CD4-positive, alpha-beta memory T cell (primary cell): ENCODE data around the gene NAA60. TPM values are rescaled to one million over a fixed set of nuclear protein-coding genes. Genes with fewer than 3 reads are reported as not detected.

Experiments used
- CTCF ChIA-PET: fragments of 350-600 bp; sonication (Branson Sonifier 250); formaldehyde crosslinking; loops from one replicate; lab custom pipeline; 2021; ENCODE audit warnings: inconsistent platforms; ENCODE audit not compliant: partially characterized antibody; lab: Charles Lee
- POLR2A ChIA-PET: fragments of 350-600 bp; sonication (Branson Sonifier 250); formaldehyde crosslinking; loops from one replicate; lab custom pipeline; 2021; ENCODE audit not compliant: partially characterized antibody; lab: Charles Lee
- DNase-seq, 5 donors: peaks; one replicate each; pipeline versions ENCODE4 v3.0.0 to v3.0.0-alpha.2; 2020 to 2022; ENCODE audit warnings: mixed read lengths in 1 of 5
- H3K27ac ChIP-seq: one replicate; pipeline ENCODE4 v1.7.0; 2013; ENCODE audit warnings: low read depth, low read length
- H3K27me3 ChIP-seq: 2 replicates; pipeline ENCODE4 v1.7.0; 2013; ENCODE audit warnings: mild to moderate bottlenecking, low read length, moderate library complexity; ENCODE audit not compliant: insufficient read depth
- H3K36me3 ChIP-seq: 2 replicates; pipeline ENCODE4 v1.7.0; 2013; ENCODE audit warnings: mild to moderate bottlenecking, low read length, moderate library complexity; ENCODE audit not compliant: insufficient read depth
- H3K4me1 ChIP-seq: 2 replicates; pipeline ENCODE4 v1.7.0; 2013; ENCODE audit warnings: mild to moderate bottlenecking, low read length, moderate library complexity; ENCODE audit not compliant: insufficient read depth
- H3K4me3 ChIP-seq, 2 donors: one replicate each; pipeline ENCODE4 v1.7.0; 2013; ENCODE audit warnings: low read length in 2 of 2, mild to moderate bottlenecking in 1 of 2
- H3K9me3 ChIP-seq, 2 donors: one replicate each; pipeline ENCODE4 v1.7.0; 2013; ENCODE audit warnings: low read length in 2 of 2, control low read depth in 1 of 2; ENCODE audit not compliant: control insufficient read depth in 1 of 2
- H3K27ac Mint-ChIP-seq, 7 donors: one replicate each; pipeline ENCODE4 v1.8.0; 2020 to 2021; ENCODE audit warnings: mixed read lengths in 7 of 7, mild to moderate bottlenecking in 6 of 7, inconsistent platforms in 3 of 7, moderate library complexity in 3 of 7
- H3K27me3 Mint-ChIP-seq, 2 donors: one replicate each; pipeline ENCODE4 v1.8.0; 2020 to 2021; ENCODE audit warnings: mixed read lengths in 2 of 2
- H3K36me3 Mint-ChIP-seq, 2 donors: one replicate each; pipeline ENCODE4 v1.8.0; 2020 to 2021; ENCODE audit warnings: mixed read lengths in 2 of 2, inconsistent platforms in 1 of 2, mild to moderate bottlenecking in 1 of 2
- H3K4me1 Mint-ChIP-seq, 4 donors: one replicate each; pipeline ENCODE4 v1.8.0; 2020 to 2021; ENCODE audit warnings: mixed read lengths in 4 of 4, mild to moderate bottlenecking in 1 of 4
- H3K4me3 Mint-ChIP-seq, 8 donors: one replicate each; pipeline ENCODE4 v1.8.0; 2020 to 2021; ENCODE audit warnings: mixed read lengths in 8 of 8, mild to moderate bottlenecking in 7 of 8, moderate library complexity in 6 of 8, inconsistent platforms in 3 of 8
- H3K9me3 Mint-ChIP-seq, 8 donors: one replicate each; pipeline ENCODE4 v1.8.0; 2020 to 2021; ENCODE audit warnings: mixed read lengths in 8 of 8, mild to moderate bottlenecking in 5 of 8, inconsistent platforms in 3 of 8, moderate library complexity in 1 of 8
- intact Hi-C: fragments of 100-400 bp; cut with micrococcal nuclease; formaldehyde crosslinking; loops from one replicate; pipeline ENCODE4 v1.15.1; 2023
- polyA plus RNA-seq, 2 donors: library from polyadenylated mRNA; unstranded; fragments of 300-500 nt; fragmentation: Illumina TruSeq; gene quantifications; one replicate each; pipeline ENCODE4 v1.2.3, GENCODE V29; 2021
- total RNA-seq, 2 experiments: library from RNA; stranded (reverse); gene quantifications; one replicate each; pipeline ENCODE4 v1.2.3, GENCODE V29; 2021

The NAA60 gene
- total and polyA plus RNA-seq, 4 experiments from 2014 or later = 28.2 to 62.9 (median 58.8) TPM

- no peak for DNase-seq
- Mint-ChIP-seq H3K4me3 (no peak overlapping the region), H3K36me3 (peaks cover 6 to 28% of the 10 kb centered on the region in 2 donors), H3K4me1 (peaks cover 0 to 6% (median 3%) of the 10 kb centered on the region in 4 donors), H3K9me3 (no peaks in the 10 kb centered on the region), H3K27me3 (no peaks in the 10 kb centered on the region), H3K27ac (no peak overlapping the region)
- Histone ChIP-seq H3K9me3 (no peaks in the 10 kb centered on the region), H3K4me1 (no peaks in the 10 kb centered on the region), H3K27me3 (no peaks in the 10 kb centered on the region), H3K36me3 (peaks cover 19% of the 10 kb centered on the region), H3K4me3 (no peak overlapping the region), H3K27ac (no peak overlapping the region)
- ChIA-PET POLR2A (interaction anchor here (0.6 kb wide), 1 partner anchor 145 kb away, joined by 4 read pairs; no protein-coding TSS in a partner anchor), CTCF (interaction anchor here (0.6 to 1.4 kb wide), 2 partner anchors 305 to 990 kb away, joined by 3 to 4 read pairs; no protein-coding TSS in a partner anchor)
- intact Hi-C loops = no loop called here
Observed at GRCh38 chr16:3488801-3489200, 45.3 kb downstream of the NAA60 start.

GRCh38 chr16:3490911-3491629, 47.6 kb downstream of the NAA60 start:
- CTCF ChIA-PET = interaction anchor here (1.2 to 1.3 kb wide), 2 partner anchors 8 to 10 kb away, joined by 3 to 4 read pairs; no protein-coding TSS in a partner anchor

GRCh38 chr16:3492356-3492755, 48.9 kb downstream of the NAA60 start:
- Histone ChIP-seq H3K4me1 (no peaks in the 10 kb centered on the region), H3K9me3 (no peaks in the 10 kb centered on the region), H3K4me3 (no peak overlapping the region), H3K36me3 (no peaks in the 10 kb centered on the region), H3K27ac (no peak overlapping the region), H3K27me3 (no peaks in the 10 kb centered on the region)
- Mint-ChIP-seq H3K9me3 (no peaks in the 10 kb centered on the region), H3K4me3 (no peak overlapping the region), H3K27me3 (no peaks in the 10 kb centered on the region), H3K4me1 (peaks cover 0 to 6% (median 3%) of the 10 kb centered on the region in 4 donors), H3K36me3 (peaks cover 3% of the 10 kb centered on the region in 2 donors), H3K27ac (no peak overlapping the region)
- intact Hi-C loops = no loop called here
- no peak for DNase-seq
- POLR2A ChIA-PET = interaction anchor here (0.6 kb wide), 1 partner anchor 29 kb away, joined by 3 read pairs; no protein-coding TSS in a partner anchor
- CTCF ChIA-PET = no interaction called here

More at GRCh38 chr16:3490911-3491629, 47.6 kb downstream of the NAA60 start:
- no peaks in the 10 kb centered on the region for H3K27me3 ChIP-seq
- peak overlapping the region in 4 of 7 donors; percentile 53 to 88 (median 80) for H3K27ac Mint-ChIP-seq
- H3K9me3 Mint-ChIP-seq = no peaks in the 10 kb centered on the region
- peaks cover 3 to 10% of the 10 kb centered on the region in 2 donors for H3K36me3 Mint-ChIP-seq
- H3K4me3 ChIP-seq = no peak overlapping the region
- H3K27me3 Mint-ChIP-seq = no peaks in the 10 kb centered on the region
- POLR2A ChIA-PET = interaction anchor here (0.5 to 1.5 kb wide), 5 partner anchors 12 to 34 kb away, joined by 3 to 7 read pairs (median 3); no protein-coding TSS in a partner anchor
- intact Hi-C loops = no loop called here
- H3K4me1 ChIP-seq = no peaks in the 10 kb centered on the region
- DNase-seq = no peak
- no peak overlapping the region for H3K27ac ChIP-seq
- no peaks in the 10 kb centered on the region for H3K36me3 ChIP-seq
- peaks cover 0 to 6% (median 3%) of the 10 kb centered on the region in 4 donors for H3K4me1 Mint-ChIP-seq
- H3K4me3 Mint-ChIP-seq = no peak overlapping the region
- H3K9me3 ChIP-seq = no peaks in the 10 kb centered on the region

GRCh38 chr16:3494386-3494973, 51.0 kb downstream of the NAA60 start:
- Mint-ChIP-seq H3K9me3 (no peaks in the 10 kb centered on the region), H3K4me1 (peaks cover 5 to 8% (median 5%) of the 10 kb centered on the region in 4 donors), H3K27me3 (no peaks in the 10 kb centered on the region), H3K36me3 (no peaks in the 10 kb centered on the region), H3K4me3 (no peak overlapping the region), H3K27ac (no peak overlapping the region)
- H3K9me3 ChIP-seq = no peaks in the 10 kb centered on the region
- no peak for DNase-seq
- ChIA-PET CTCF (no interaction called here), POLR2A (no interaction called here)
- peaks cover under 1% of the 10 kb centered on the region for H3K4me1 ChIP-seq
- intact Hi-C loops = no loop called here
- no peaks in the 10 kb centered on the region for H3K36me3 ChIP-seq
- H3K27ac ChIP-seq = no peak overlapping the region
- H3K27me3 ChIP-seq = no peaks in the 10 kb centered on the region
- no peak overlapping the region for H3K4me3 ChIP-seq

- Mint-ChIP-seq H3K9me3 (no peaks in the 10 kb centered on the region), H3K27me3 (no peaks in the 10 kb centered on the region), H3K4me3 (no peak within 1 kb of the TSS), H3K36me3 (peaks cover 0 to 2% of the 10 kb centered on the region in 2 donors), H3K4me1 (peaks cover 5 to 15% (median 7%) of the 10 kb centered on the region in 4 donors), H3K27ac (no peak within 1 kb of the TSS)
- H3K27ac ChIP-seq = no peak within 1 kb of the TSS
- no peaks in the 10 kb centered on the region for H3K9me3 ChIP-seq
- H3K36me3 ChIP-seq = no peaks in the 10 kb centered on the region
- no peak for DNase-seq
- no peaks in the 10 kb centered on the region for H3K27me3 ChIP-seq
- no peak within 1 kb of the TSS for H3K4me3 ChIP-seq
- H3K4me1 ChIP-seq = peaks cover 7% of the 10 kb centered on the region
- ChIA-PET POLR2A (no interaction called here), CTCF (no interaction called here)
- intact Hi-C loops = no loop called here
Observed at GRCh38 chr16:3495176-3495575, 51.7 kb downstream of the NAA60 start, which contains the start of gene C16orf90. Gene C16orf90 (minus strand): TSS chr16:3495489. CDS start chr16:3495421, 68 bp downstream.

- H3K4me3 ChIP-seq = no peak overlapping the region
- intact Hi-C loops = no loop called here
- H3K9me3 ChIP-seq = no peaks in the 10 kb centered on the region
- no peak overlapping the region for H3K27ac ChIP-seq
- ChIA-PET POLR2A (no interaction called here), CTCF (no interaction called here)
- no peak overlapping the region for H3K4me3 Mint-ChIP-seq
- no peak for DNase-seq
- H3K27me3 ChIP-seq = no peaks in the 10 kb centered on the region
- H3K4me1 ChIP-seq = peaks cover 14% of the 10 kb centered on the region
- H3K9me3 Mint-ChIP-seq = peaks cover 0 to 2% (median 0%) of the 10 kb centered on the region in 8 donors
- H3K27me3 Mint-ChIP-seq = no peaks in the 10 kb centered on the region
- H3K4me1 Mint-ChIP-seq = peaks cover 13 to 23% (median 14%) of the 10 kb centered on the region in 4 donors
- H3K36me3 ChIP-seq = no peaks in the 10 kb centered on the region
- H3K36me3 Mint-ChIP-seq = peaks cover 0 to 8% of the 10 kb centered on the region in 2 donors
- H3K27ac Mint-ChIP-seq = no peak overlapping the region
Observed at GRCh38 chr16:3496386-3496785, 52.9 kb downstream of the NAA60 start.

- peaks cover 28% of the 10 kb centered on the region for H3K4me1 ChIP-seq
- no peak overlapping the region for H3K4me3 ChIP-seq
- H3K27me3 ChIP-seq = no peaks in the 10 kb centered on the region
- POLR2A ChIA-PET = interaction anchor here (0.6 kb wide), 1 partner anchor 364 kb away, joined by 3 read pairs; no protein-coding TSS in a partner anchor
- peaks cover 0 to 2% (median 0%) of the 10 kb centered on the region in 8 donors for H3K9me3 Mint-ChIP-seq
- peak overlapping the region in 1 of 8 donors; percentile 43 for H3K4me3 Mint-ChIP-seq
- no peak for DNase-seq
- H3K27me3 Mint-ChIP-seq = no peaks in the 10 kb centered on the region
- H3K36me3 ChIP-seq = no peaks in the 10 kb centered on the region
- peaks cover 0 to 8% of the 10 kb centered on the region in 2 donors for H3K36me3 Mint-ChIP-seq
- intact Hi-C loops = no loop called here
- H3K27ac Mint-ChIP-seq = peak overlapping the region in 4 of 7 donors; percentile 57 to 88 (median 80)
- CTCF ChIA-PET = interaction anchor here (1.4 to 1.8 kb wide), 2 partner anchors 97 to 315 kb away, joined by 3 to 4 read pairs; partner anchors contain the start of genes ZNF174 and ZSCAN32
- H3K9me3 ChIP-seq = no peaks in the 10 kb centered on the region
- H3K27ac ChIP-seq = no peak overlapping the region
- H3K4me1 Mint-ChIP-seq = peaks cover 18 to 34% (median 24%) of the 10 kb centered on the region in 4 donors
Observed at GRCh38 chr16:3497771-3498170, 54.3 kb downstream of the NAA60 start.
